CD4-positive, CD25-positive, alpha-beta regulatory T cell (primary cell): ENCODE data around the gene RFX3. TPM values are rescaled to one million over a fixed set of nuclear protein-coding genes. Genes with fewer than 3 reads are reported as not detected.

ENCODE experiments used
- ATAC-seq, 2 donors: fragments of 150-1000 bp; cut with Tn5 transposase; one replicate each; pipeline ENCODE4 v1.10.0; 2021; ENCODE audit warnings: low read depth in 2 of 2, moderate number of reproducible peaks in 2 of 2, moderate library complexity in 1 of 2
- DNase-seq, 3 donors: peaks; one replicate each; pipeline versions ENCODE4 v3.0.0 to v3.0.0-alpha.2; 2012 to 2022; ENCODE audit warnings: mixed read lengths in 1 of 3
- H3K27ac ChIP-seq: one replicate; pipeline ENCODE4 v1.7.0; 2013; ENCODE audit warnings: mild to moderate bottlenecking, low read length; ENCODE audit not compliant: insufficient read depth, poor library complexity, severe bottlenecking
- H3K27me3 ChIP-seq: one replicate; pipeline ENCODE4 v1.7.0; 2013; ENCODE audit warnings: low read length; ENCODE audit not compliant: control insufficient read depth, insufficient read depth
- H3K36me3 ChIP-seq: one replicate; pipeline ENCODE4 v1.7.0; 2013; ENCODE audit warnings: mild to moderate bottlenecking, low read length, moderate library complexity; ENCODE audit not compliant: control insufficient read depth, insufficient read depth
- H3K4me1 ChIP-seq: 2 replicates; pipeline ENCODE4 v1.7.0; 2013; ENCODE audit warnings: mild to moderate bottlenecking, low read length; ENCODE audit not compliant: insufficient read depth, control insufficient read depth, poor library complexity, severe bottlenecking
- H3K4me3 ChIP-seq: one replicate; pipeline ENCODE4 v1.7.0; 2013; ENCODE audit warnings: low read depth, mild to moderate bottlenecking, low read length, moderate library complexity
- H3K9me3 ChIP-seq, 2 experiments: 1 replicate in 1 of 2; 2 replicates in 1 of 2; pipeline ENCODE4 v1.7.0; 2013; ENCODE audit warnings: low read length in 2 of 2, mild to moderate bottlenecking in 1 of 2, moderate library complexity in 1 of 2; ENCODE audit not compliant: control insufficient read depth in 2 of 2
- H3K27ac Mint-ChIP-seq, 3 donors: one replicate each; pipeline ENCODE4 v1.8.0; 2020 to 2022; ENCODE audit warnings: mild to moderate bottlenecking in 3 of 3, mixed read lengths in 3 of 3, moderate library complexity in 2 of 3
- H3K27me3 Mint-ChIP-seq: one replicate; pipeline ENCODE4 v1.8.0; 2022; ENCODE audit warnings: mild to moderate bottlenecking, mixed read lengths
- H3K36me3 Mint-ChIP-seq: one replicate; pipeline ENCODE4 v1.8.0; 2020; ENCODE audit warnings: mixed read lengths
- H3K4me1 Mint-ChIP-seq, 4 donors: one replicate each; pipeline ENCODE4 v1.8.0; 2020 to 2022; ENCODE audit warnings: mixed read lengths in 4 of 4, mild to moderate bottlenecking in 1 of 4
- H3K4me3 Mint-ChIP-seq, 4 donors: one replicate each; pipeline ENCODE4 v1.8.0; 2020 to 2022; ENCODE audit warnings: mild to moderate bottlenecking in 4 of 4, mixed read lengths in 4 of 4, moderate library complexity in 3 of 4
- H3K9me3 Mint-ChIP-seq, 7 donors: one replicate each; pipeline ENCODE4 v1.8.0; 2020 to 2022; ENCODE audit warnings: mixed read lengths in 7 of 7, mild to moderate bottlenecking in 3 of 7, moderate library complexity in 2 of 7
- polyA plus RNA-seq, 4 donors: library from polyadenylated mRNA; unstranded; fragments of 300-500 nt; fragmentation: Illumina TruSeq; gene quantifications; one replicate each; pipeline ENCODE4 v1.2.3, GENCODE V29; 2021
- total RNA-seq: library from RNA; stranded (reverse); gene quantifications from one replicate; pipeline ENCODE4 v1.2.3, GENCODE V29; 2022

RFX3 gene
- total and polyA plus RNA-seq, 5 donors from 2014 or later: 6.7 to 40.4 (median 7.6) TPM

DNA sequence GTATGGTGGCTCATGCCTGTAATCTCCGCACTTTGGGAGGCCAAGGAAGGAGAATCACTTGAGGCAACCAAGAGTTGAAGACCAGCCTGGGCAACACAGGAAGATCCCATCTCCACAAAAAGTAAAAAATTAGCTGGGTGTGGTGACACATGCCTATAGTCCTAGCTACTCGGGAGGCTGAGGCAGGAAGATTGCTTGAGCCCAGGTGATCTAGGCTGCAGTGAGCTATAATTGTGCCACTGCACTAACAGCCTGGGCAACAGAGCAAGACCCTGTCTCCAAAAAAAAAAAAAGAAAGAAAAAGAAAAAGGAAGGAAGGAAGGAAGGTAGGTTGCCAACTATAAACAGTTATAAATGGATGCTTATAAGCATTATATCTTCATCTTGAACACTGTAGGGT lies 51.0 kb downstream of the RFX3 start:
- Mint-ChIP-seq H3K27me3 (no peaks in the 10 kb centered on the region), H3K9me3 (peaks cover 0 to 7% (median 0%) of the 10 kb centered on the region in 7 donors), H3K4me1 (peaks cover 49 to 66% (median 56%) of the 10 kb centered on the region in 4 donors), H3K36me3 (peaks cover 13% of the 10 kb centered on the region), H3K27ac (peak overlapping the region; percentile 16 to 76 (median 31)), H3K4me3 (peak overlapping the region in 3 of 4 donors; percentile 34 to 63 (median 48))
- no peak overlapping the region for H3K4me3 ChIP-seq
- no peak for ATAC-seq
- H3K27ac ChIP-seq: no peak overlapping the region
- H3K27me3 ChIP-seq: no peaks in the 10 kb centered on the region
- no peaks in the 10 kb centered on the region for H3K36me3 ChIP-seq
- no peak for DNase-seq
- H3K4me1 ChIP-seq: peaks cover 23% of the 10 kb centered on the region
- H3K9me3 ChIP-seq: no peaks in the 10 kb centered on the region

GRCh38 chr9:3473405-3473804 lies 52.4 kb downstream of the RFX3 start:
- no peak overlapping the region for H3K4me3 Mint-ChIP-seq
- peaks cover 14% of the 10 kb centered on the region for H3K36me3 Mint-ChIP-seq
- ATAC-seq: no peak
- H3K9me3 Mint-ChIP-seq: peaks cover 0 to 6% (median 0%) of the 10 kb centered on the region in 7 donors
- Histone ChIP-seq H3K4me3 (no peak overlapping the region), H3K36me3 (no peaks in the 10 kb centered on the region), H3K27me3 (no peaks in the 10 kb centered on the region), H3K27ac (no peak overlapping the region), H3K4me1 (peaks cover 10% of the 10 kb centered on the region), H3K9me3 (no peaks in the 10 kb centered on the region)
- no peaks in the 10 kb centered on the region for H3K27me3 Mint-ChIP-seq
- H3K4me1 Mint-ChIP-seq: peaks cover 43 to 54% (median 46%) of the 10 kb centered on the region in 4 donors
- H3K27ac Mint-ChIP-seq: no peak overlapping the region
- DNase-seq: peak in 1 of 3 donors; percentile 5

GRCh38 chr9:3471883-3472282 lies 53.9 kb downstream of the RFX3 start:
- no peaks in the 10 kb centered on the region for H3K9me3 Mint-ChIP-seq
- no peaks in the 10 kb centered on the region for H3K27me3 ChIP-seq
- H3K9me3 ChIP-seq: no peaks in the 10 kb centered on the region
- no peak for DNase-seq
- H3K36me3 ChIP-seq: no peaks in the 10 kb centered on the region
- peaks cover 7% of the 10 kb centered on the region for H3K4me1 ChIP-seq
- no peak overlapping the region for H3K4me3 Mint-ChIP-seq
- H3K27me3 Mint-ChIP-seq: no peaks in the 10 kb centered on the region
- peaks cover 10% of the 10 kb centered on the region for H3K36me3 Mint-ChIP-seq
- peaks cover 38 to 46% (median 42%) of the 10 kb centered on the region in 4 donors for H3K4me1 Mint-ChIP-seq
- no peak overlapping the region for H3K4me3 ChIP-seq
- no peak overlapping the region for H3K27ac Mint-ChIP-seq
- ATAC-seq: no peak
- no peak overlapping the region for H3K27ac ChIP-seq

DNA sequence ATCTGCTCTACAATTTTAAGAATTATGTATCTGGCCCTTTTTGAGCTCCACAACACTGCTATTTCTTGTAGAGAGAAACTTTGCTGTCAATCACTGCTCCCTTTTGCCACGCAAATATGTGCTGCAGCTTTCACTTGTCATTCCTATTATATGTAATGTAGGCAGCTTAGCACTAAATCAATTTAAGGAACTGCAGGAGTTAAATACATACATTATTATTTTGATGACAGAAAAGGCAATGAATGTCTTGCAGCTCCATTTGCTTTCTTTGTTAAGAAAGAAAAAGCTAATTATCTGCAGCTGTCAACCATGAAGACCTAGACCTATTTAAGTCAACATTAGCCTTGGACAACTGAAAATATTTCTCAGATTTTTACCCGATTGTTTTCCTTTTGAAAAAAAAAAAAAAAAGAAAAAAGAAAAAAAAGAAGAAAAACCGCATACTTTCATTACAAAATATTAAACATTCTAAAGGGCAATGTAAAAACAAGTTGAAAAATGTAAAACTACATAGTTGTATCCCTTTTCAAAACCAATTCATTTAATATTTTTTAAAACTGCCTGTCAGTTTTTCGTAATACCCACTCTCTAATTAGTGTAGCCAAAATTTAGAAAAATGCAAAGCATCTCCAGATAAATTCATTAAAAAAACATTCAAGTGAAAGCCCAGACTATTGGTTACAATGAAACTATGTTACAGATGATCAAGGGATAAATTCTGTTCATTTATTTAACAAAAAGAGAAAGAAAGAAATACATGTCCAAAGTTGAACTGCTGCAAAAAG lies 57.2 kb downstream of the RFX3 start:
- Mint-ChIP-seq H3K4me1 (peaks cover 22 to 38% (median 25%) of the 10 kb centered on the region in 4 donors), H3K27me3 (no peaks in the 10 kb centered on the region), H3K9me3 (no peaks in the 10 kb centered on the region), H3K36me3 (peaks cover 10% of the 10 kb centered on the region), H3K27ac (peak overlapping the region in 1 of 3 donors; percentile 66), H3K4me3 (no peak overlapping the region)
- Histone ChIP-seq H3K4me3 (no peak overlapping the region), H3K4me1 (peaks cover 7% of the 10 kb centered on the region), H3K27me3 (no peaks in the 10 kb centered on the region), H3K36me3 (no peaks in the 10 kb centered on the region), H3K27ac (no peak overlapping the region), H3K9me3 (no peaks in the 10 kb centered on the region)
- DNase-seq (no peak), ATAC-seq (no peak)

- no peaks in the 10 kb centered on the region for H3K9me3 ChIP-seq
- H3K27ac Mint-ChIP-seq: peak overlapping the region in 1 of 3 donors; percentile 32
- H3K4me3 Mint-ChIP-seq: no peak overlapping the region
- no peaks in the 10 kb centered on the region for H3K9me3 Mint-ChIP-seq
- ATAC-seq (peak; percentile 97), DNase-seq (peak; percentile 26 to 78 (median 61))
- no peaks in the 10 kb centered on the region for H3K36me3 ChIP-seq
- no peaks in the 10 kb centered on the region for H3K27me3 ChIP-seq
- peaks cover 7% of the 10 kb centered on the region for H3K4me1 ChIP-seq
- peaks cover 18 to 31% (median 19%) of the 10 kb centered on the region in 4 donors for H3K4me1 Mint-ChIP-seq
- no peak overlapping the region for H3K27ac ChIP-seq
- no peaks in the 10 kb centered on the region for H3K27me3 Mint-ChIP-seq
- H3K4me3 ChIP-seq: no peak overlapping the region
- H3K36me3 Mint-ChIP-seq: peaks cover 10% of the 10 kb centered on the region
Measured at GRCh38 chr9:3467593-3468219, 58.1 kb downstream of the RFX3 start.

GRCh38 chr9:3464033-3464638 lies 61.7 kb downstream of the RFX3 start:
- H3K4me1 Mint-ChIP-seq: peaks cover 7 to 18% (median 17%) of the 10 kb centered on the region in 4 donors
- Histone ChIP-seq H3K4me3 (no peak overlapping the region), H3K9me3 (no peaks in the 10 kb centered on the region), H3K36me3 (no peaks in the 10 kb centered on the region), H3K27ac (no peak overlapping the region), H3K4me1 (peaks cover 7% of the 10 kb centered on the region), H3K27me3 (no peaks in the 10 kb centered on the region)
- H3K4me3 Mint-ChIP-seq: no peak overlapping the region
- peaks cover 3% of the 10 kb centered on the region for H3K36me3 Mint-ChIP-seq
- DNase-seq: no peak
- peak overlapping the region in 1 of 3 donors; percentile 84 for H3K27ac Mint-ChIP-seq
- no peak for ATAC-seq
- no peaks in the 10 kb centered on the region for H3K9me3 Mint-ChIP-seq
- no peaks in the 10 kb centered on the region for H3K27me3 Mint-ChIP-seq

DNA sequence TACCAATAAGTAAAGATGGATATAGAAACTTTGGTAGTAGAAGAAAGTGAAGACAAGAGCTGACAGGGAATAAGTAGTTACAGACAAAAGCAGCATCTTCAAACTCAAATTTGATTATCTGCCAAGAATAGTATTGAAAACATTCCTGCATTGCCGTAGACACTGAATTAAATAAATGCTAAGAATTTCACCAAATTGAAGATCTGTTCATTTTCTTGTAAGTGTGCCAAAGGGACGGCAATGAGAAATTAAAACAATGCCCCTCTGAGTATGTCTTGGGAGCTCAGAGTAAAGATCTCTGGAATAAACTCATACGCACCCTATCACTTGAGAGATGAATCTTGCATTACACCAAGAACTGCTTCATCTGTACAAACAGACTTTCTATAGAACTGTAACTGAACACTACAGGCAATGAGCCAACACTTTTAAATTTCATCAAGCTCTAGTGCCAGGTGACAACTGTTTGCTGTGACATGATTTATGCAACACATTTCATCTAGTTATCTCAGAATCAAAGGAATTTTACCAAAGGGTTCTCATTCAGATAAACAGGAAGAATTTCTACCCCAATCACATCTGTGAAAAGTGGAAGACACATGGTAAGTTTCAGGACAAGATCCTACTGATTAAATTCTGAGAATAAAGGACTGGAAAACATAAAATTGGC lies 66.9 kb downstream of the RFX3 start:
- Histone ChIP-seq H3K4me1 (no peaks in the 10 kb centered on the region), H3K9me3 (no peaks in the 10 kb centered on the region), H3K27me3 (no peaks in the 10 kb centered on the region), H3K36me3 (no peaks in the 10 kb centered on the region), H3K4me3 (no peak overlapping the region), H3K27ac (no peak overlapping the region)
- Mint-ChIP-seq H3K27me3 (no peaks in the 10 kb centered on the region), H3K4me1 (peaks cover 3 to 18% (median 11%) of the 10 kb centered on the region in 4 donors), H3K9me3 (no peaks in the 10 kb centered on the region), H3K27ac (peak overlapping the region in 1 of 3 donors; percentile 7), H3K4me3 (no peak overlapping the region), H3K36me3 (peaks cover 3% of the 10 kb centered on the region)
- ATAC-seq (no peak), DNase-seq (no peak)
